ENCODE measurements around the gene MROH2A.
"Not testable (repeated sequence)": the region's sequence is repeated elsewhere in the genome, so short reads cannot be mapped to it uniquely, and the experiment has no call there.

The MROH2A gene, protein sequence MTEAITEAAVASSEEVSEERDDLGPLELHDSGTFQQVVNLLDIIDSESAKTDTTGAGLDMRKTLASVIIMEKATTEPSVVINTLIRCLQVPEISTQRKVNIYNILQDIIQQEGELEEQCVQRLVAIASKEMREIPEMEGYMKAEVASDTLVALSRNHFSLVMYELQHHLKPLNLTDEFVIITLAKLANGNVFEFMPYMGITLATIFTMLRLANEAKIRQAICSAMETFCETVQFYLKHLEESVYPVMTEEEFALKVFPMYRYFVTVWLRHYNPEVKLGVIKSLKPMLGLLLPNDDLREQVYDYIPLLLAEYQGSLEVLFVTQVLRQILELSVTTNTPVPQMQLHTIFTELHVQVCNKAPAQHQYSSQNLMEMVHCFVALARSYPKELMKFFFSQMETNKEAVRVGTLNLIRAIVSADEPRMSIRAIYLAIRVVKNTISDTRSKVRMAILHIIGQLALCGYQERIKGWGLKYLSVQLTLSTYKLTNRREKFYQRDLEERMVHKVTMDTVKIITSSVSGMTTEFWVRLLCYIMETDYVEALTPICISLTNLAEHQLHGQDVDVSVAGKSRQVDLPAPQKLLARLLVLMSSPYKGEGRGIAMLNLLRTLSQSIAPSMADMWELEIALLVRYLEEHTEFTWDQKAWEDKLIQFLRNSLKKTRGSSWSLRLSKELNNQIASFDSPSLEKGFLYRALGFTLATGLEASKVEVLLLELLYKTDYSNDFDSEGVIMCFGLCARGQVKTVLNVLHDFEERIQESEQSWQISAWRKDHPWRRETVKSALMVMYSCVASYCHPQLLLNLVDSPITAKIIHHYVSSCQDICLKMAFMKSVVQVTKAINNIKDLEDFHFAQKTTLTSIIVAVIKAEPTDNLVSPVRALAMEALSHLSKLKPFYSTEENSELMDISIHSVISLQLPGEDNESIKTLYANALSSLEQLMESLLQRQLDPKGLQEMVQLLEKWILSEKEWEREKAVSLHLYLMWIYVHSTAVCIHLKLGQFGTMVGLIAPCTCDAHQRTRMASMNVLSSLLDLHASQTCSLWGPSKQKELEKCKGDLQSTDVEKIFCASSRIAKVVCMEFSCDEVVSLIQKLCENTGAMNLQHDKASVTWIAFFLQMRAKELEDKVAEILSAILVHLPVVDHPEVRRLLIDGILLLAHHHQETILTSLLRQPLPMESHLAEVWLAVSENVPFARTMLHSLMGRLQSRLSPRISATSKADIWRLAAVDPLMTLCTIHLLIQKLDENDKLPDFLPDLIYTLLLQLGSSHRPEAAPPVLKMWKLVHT (N-terminal part only)

DNA sequence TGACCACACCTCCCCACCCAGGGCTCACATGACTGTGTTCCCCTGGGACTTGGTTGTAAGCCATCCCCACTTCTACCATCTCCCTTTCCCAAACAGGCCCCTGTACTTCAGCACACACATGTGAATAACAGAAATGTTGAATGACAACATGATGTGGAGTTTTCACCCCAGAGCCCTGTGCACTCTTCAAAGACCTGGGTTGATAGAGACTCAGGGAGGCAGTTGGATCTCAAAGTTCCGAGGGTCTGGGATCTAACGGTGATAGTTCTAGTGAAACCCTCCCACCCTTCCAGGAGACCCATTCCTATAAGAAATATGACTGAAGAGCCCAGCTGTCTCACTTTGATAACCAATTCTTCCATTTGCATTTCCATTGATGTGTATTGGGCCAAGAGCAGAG lies at the start of gene MROH2A:
TSS of gene MROH2A (plus strand) at position 301 of the 400 bp plus-strand sequence. CDS start 1,029 bp downstream, outside the sequence.
- no peak for DNase-seq

DNA sequence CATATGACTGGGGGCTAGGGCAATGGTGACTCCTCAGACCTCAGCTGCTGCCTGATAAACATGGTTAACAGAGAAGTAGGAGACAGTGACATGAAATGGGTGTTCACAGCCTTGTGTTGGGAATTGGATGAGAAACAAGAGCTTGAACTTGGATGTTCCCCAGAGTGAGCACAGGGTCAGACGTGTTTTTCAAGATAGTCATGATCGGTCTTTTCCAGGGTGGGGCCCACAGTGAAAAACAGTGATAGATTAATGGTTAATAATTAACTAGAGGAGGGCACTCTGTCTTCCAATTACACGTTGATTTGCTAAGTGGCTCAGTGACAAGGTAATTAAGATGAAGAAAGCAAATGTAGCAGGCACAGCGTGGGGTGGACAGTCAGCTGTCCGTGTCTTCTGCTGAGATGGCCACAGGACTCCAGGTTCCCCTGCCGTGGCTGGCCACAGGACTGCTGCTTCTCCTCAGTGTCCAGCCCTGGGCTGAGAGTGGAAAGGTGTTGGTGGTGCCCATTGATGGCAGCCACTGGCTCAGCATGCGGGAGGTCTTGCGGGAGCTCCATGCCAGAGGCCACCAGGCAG lies 49.3 kb upstream of the MROH2A start, which contains the start of gene UGT1A3:
TSS of gene UGT1A3 (plus strand) at position 320 of the 579 bp plus-strand sequence. CDS start at position 405, 85 bp downstream.
- DNase-seq = no peak

DNA sequence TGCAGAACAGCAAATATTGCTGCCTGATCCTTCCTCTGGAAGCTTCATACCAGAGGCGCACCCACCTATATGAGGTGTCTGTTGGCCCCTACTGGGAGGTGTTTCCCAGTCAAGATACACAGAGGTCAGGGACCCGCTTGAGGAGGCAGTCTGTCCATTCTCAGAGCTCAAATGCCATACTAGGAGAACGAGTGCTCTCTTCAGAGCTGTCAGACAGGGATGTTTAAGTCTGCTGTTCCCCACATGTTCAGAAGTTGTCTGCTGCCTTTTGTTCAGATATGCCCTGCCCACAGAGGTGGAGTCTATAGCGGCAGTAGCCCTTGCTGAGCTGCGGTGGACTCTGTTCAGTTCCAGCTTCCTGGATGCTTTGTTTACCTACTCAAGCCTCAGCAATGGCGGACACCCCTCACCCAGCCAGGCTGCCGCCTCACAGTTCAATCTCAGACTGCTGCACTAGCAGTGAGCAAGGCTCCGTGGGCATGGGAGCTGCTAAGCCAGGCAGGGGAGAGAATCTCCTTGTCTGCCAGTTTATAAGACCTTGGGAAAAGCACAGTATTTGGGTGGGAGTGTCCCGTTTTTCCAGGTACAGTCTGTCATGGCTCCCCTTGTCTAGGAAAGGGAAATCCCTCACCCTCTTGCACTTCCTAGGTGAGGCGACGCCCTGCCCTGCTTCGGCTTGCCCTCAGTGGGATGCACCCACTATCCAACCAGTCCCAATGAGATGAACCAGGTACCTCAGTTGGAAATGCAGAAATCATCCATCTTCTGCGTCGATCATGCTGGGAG lies 41.1 kb upstream of the MROH2A start:
- DNase-seq = not testable (repeated sequence)

DNA sequence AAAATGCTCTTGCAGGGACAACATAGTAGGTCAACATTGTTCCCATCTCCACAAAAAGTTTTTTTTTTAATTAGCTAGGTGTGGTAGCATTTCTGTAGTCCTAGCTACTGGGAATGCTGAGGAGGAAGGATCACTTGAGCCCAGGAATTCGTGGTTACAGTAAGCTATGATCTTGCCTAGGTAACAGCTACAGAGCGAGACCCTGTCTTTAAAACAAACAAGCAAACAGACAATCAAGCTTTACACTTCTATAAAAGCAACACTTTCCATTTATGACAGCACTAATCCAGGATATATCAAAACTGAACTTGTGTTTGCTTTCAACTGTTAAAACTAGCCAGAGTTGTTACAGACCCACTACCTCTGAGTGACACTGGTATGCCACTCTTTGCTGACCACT lies 37.3 kb upstream of the MROH2A start:
- no peak for DNase-seq

DNA sequence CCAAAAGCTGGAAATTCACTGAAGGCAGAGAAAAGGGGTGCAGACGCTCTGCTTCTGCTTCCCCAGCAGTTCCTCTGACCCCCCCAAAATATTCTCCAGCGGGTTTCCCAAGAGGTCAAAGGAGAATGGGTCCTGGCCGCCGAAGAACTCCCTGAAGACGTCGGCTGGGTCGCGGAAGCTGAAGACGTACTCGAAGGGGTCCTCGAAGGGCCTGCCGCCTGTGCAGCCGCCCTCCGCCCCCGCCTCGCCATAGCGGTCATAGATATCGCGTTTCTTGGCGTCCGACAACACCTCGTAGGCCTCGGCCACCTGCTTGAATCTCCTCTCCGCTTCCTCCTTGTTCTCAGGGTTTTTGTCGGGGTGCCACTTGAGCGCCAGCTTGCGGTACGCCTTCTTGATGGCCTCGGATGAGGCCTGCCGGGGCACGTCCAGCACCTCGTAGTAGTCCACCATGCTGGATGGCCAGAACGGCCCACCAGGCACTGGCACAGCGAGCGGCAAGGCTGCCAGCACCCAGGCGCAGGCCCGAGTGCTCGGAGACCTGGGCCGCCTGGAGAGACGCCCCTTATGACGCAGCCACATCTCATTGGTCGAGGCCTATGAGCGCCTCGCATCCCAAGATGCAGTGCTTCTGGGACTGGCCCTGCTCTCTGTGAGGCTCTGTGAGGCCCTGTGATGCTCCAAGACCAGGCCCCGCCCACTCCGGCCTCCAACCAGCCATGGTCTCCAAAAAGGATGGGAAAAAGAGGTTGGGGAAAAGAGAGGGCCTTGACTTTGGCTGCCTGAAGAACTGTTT lies 34.5 kb upstream of the MROH2A start:
- no peak for DNase-seq

DNA sequence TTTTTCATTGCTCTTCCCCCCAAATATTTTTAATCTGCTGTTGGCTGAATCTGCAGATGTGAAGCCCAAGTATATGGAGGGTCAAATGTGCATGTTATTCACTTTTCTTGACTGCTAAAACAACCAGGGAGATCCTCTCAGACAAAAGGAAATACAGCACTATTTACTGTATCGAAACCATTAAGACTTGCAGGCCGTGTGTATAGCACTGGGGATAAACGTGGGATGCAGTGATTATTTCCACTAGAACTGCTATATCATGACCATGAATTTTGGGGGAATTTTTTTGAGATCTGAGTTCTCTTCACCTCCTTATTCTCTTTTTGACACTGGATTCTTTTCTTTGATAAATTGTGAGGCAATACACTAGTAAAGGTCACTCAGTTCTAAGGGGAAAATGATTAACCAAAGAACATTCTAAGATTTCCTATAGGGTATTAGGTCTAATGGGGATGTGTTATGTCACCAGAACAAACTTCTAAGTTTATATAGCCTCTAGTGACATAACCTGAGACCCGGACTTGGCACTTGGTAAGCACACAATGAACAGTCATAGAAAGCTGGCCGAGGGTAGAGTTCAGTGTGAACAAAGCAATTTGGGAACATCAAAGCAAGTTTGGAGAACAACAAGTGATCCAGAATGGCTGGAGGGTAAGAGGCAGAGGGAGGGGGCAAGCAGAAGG lies 32.9 kb upstream of the MROH2A start:
- no peak for DNase-seq

DNA sequence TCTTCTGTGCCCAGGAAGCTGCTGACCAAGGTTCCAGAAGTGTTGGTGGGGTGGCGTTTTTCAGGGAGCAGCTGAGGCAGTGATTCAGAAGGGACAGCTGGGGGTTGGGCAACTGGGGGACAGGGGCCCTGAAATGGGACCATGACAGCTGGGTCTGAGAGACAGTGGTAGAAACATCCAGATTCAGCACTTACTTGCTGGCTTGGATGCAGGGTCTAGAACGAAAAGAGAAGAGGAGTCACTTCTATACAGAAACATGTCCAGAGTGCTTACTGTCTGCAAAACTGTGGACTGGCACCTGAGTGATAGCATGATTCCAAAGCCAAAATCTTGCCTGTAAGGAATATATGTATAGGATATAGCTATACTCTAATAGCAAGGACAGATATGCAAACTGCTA lies 32.3 kb upstream of the MROH2A start:
- DNase-seq = not testable (repeated sequence)

DNA sequence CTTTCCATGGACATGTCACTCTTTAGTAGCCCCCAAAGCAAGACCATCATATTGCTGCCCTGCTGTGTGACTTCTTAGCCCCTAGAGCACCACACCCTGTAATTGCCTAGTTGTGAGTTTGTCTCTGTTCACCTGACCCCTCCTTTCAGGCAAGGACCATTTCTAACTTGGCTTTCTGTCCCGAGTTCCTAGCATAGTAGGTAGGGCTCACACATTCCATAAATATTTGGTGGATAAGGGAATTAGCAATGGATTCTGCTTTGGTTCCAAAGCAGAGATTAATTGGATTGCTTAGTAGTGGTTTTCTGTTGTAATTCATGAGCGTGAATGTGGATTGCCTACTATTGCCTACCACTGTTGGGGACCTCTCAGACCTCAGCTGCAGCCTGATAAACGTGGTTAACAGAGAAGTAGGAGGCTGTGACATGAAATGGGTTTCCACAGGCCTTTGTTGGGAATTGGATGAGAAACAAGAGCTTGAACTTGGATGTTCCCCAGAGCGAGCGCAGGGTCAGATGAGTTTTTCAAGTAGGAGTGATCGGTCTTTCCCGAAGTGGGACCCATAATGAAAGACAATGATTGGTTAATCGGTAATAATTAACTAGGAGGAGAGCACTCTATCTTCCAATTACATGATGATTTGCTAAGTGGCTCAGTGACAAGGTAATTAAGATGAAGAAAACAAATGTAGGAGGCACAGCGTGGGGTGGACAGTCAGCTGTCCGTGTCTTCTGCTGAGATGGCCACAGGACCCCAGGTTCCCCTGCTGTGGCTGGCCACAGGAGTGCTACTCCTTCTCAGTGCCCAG lies 31.5 kb upstream of the MROH2A start:
- DNase-seq = no peak

DNA sequence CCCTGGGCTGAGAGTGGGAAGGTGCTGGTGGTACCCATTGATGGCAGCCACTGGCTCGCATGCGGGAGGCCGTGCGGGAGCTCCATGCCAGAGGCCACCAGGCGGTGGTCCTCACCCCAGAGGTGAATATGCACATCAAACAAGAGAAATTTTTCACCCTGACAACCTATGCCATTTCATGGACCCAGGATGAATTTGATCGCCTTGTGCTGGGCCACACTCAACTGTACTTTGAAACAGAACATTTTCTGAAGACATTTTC lies 30.9 kb upstream of the MROH2A start:
- no peak for DNase-seq

DNA sequence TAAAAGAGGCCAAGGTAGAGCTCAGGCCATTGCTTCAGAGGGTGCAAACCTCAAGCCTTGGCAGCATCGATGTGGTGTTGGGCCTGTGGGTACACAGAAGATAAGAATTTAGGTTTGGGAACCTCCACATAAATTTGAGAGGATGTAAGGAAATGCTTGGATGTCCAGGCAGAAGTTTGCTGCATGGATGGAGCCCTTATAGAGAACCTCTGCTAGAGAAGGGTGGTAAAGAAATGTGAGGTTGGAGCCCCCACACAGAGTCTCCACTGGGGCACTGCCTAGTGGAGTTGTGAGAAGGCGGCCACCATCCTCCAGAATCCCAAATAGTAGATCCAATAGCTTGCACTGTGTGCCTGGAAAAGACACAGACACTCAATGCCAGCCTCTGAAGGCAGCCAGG lies 27.4 kb upstream of the MROH2A start:
- DNase-seq = not testable (repeated sequence)

DNA sequence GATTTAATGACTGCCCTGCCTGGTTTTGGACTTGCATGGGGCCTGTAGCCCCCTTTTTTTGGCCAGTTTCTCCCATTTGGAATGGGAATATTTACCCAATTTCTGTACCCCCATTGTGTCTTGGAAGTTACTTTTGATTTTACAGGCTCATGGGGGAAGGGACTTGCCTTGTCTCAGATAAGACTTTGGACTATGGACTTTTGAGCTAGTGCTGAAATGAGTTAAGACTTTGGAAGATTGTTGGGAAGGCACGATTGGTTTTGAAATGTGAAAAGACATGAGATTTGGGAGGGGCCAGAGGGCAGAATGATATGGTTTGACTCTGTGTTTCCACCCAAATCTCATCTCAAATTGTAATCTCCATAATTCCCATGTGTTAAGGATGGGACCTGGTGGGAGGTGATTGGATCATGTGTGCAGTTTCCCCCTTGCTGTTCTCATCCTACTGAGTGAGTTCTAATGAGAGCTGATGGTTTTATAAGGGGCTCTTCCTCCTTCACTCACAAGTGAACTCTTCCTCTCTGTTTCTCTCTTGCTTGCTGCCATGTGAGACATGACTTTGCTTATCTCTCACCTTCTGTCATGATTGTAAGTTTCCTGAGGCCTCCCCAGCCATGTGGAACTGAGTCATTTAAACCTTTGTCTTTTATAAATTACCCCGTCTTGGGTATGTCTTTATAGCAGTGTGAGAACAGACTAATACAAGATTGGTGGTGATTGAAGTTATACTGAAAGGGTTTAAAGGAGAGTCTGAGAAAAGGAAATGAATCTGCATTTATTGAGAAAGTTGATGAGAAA lies 26.7 kb upstream of the MROH2A start:
- DNase-seq = not testable (repeated sequence)

DNA sequence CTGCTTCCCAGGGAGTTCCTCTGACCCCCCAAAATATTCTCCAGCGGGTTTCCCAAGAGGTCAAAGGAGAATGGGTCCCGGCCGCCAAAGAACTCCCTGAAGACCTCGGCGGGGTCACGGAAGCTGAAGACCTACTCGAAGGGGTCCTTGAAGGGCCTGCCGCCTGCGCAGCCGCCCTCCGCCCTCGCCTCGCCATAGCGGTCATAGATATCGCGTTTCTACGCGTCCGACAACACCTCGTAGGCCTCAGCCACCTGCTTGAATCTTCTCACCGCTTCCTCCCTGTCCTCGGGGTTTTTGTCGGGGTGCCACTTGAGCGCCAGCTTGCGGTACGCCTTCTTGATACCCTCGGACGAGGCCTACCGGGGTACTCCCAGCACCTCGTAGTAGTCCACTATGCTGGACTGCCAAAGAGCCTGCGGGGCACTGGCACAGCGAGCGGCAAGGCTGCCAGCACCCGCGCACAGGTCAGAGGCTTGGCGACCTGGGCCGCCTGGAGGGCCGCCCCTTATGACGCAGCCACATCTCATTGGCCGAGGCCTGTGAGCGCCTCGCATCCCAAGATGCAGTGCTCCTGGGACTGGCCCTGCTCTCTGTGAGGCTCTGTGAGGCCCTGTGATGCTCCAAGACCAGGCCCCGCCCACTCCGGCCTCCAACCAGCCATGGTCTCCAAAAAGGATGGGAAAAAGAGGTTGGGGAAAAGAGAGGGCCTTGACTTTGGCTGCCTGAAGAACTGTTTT lies 23.1 kb upstream of the MROH2A start:
- no peak for DNase-seq

DNA sequence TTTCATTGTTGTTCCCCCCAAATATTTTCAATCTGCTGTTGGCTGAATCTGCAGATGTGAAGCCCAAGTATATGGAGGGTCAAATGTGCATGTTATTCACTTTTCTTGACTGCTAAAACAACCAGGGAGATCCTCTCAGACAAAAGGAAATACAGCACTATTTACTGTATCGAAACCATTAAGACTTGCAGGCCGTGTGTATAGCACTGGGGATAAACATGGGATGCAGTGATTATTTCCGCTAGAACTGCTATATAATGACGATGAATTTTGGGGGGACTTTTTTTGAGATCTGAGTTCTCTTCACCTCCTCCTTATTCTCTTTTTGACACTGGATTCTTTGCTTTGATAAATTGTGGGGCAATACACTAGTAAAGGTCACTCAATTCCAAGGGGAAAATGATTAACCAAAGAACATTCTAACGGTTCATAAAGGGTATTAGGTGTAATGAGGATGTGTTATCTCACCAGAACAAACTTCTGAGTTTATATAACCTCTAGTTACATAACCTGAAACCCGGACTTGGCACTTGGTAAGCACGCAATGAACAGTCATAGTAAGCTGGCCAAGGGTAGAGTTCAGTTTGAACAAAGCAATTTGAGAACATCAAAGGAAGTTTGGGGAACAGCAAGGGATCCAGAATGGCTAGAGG lies 21.6 kb upstream of the MROH2A start:
- DNase-seq = no peak

DNA sequence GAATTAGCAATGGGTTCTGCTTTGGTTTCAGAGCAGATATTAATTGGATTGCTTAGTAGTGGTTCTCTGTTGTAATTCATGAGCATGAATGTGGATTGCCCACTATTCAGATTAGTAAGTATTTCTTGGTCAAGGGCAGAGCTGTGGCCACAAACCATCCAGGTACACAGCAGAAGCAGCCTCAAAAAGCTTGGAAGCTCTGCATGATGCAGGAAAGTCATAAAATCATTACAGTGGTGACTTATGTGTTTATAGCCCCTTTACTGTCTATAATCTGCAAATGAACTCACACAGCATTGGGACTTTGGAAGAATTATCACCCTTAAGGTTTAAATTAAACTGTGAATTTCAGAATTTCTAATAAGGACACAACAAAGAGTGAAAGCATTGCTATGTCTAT lies 20.0 kb upstream of the MROH2A start:
- DNase-seq = no peak

DNA sequence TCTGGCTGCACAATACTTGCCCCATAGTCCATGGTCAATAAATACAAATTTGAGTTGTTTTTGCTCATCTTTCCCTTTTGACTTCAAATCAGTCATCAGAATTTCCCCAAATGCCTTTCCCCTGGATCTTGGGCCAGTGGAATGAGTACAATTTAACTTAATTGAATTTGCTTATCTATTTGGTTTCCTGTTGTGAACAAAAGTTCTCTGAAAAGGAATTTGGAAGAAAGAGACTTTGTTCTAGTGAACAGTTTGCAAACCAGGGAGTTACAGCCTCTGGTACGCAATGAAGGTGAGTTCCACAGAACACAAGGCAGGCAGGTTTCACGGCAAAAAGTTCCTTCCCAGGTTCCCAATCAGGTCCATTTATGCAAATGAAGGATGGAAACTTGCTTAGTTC lies 19.3 kb upstream of the MROH2A start:
- no peak for DNase-seq

DNA sequence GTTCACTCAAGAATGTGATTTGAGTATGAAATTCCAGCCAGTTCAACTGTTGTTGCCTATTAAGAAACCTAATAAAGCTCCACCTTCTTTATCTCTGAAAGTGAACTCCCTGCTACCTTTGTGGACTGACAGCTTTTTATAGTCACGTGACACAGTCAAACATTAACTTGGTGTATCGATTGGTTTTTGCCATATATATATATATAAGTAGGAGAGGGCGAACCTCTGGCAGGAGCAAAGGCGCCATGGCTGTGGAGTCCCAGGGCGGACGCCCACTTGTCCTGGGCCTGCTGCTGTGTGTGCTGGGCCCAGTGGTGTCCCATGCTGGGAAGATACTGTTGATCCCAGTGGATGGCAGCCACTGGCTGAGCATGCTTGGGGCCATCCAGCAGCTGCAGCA lies 18.1 kb upstream of the MROH2A start, which contains the start of gene UGT1A1:
TSS of gene UGT1A1 (plus strand) at position 228 of the 400 bp plus-strand sequence. CDS start at position 246, 18 bp downstream.
- DNase-seq = no peak

DNA sequence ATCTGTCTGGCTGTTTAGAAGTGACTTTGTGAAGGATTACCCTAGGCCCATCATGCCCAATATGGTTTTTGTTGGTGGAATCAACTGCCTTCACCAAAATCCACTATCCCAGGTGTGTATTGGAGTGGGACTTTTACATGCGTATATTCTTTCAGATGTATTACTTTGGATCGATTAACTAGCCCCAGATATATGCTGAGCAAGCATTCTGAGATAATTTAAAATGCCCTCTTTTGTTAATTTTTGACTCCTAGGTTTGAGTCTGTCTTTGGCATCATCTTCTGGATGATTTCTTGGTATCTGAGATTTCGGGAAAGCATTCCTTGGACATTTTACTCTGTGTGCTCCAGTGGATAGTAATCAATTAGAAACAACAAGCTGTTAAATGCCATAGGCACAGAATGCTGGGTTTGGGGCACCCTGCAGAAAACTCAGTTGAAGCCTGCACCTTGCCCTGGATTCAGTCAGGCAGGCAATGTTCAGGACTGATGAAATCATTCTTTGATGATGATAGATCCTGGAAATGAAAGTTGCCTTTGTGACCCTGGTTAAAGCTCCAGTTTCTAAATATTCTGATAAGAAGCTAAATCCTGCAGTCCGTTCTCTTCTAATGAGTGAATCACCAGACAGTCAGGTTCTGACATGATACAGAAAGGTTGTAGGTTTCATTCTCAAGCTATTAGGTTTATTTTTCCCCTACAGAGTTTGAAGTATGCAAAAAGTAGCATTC lies 16.9 kb upstream of the MROH2A start:
- DNase-seq = no peak
